Activated naive CD8-positive, alpha-beta T cell treated with anti-CD3 and anti-CD28 coated beads, Interleukin-2, amount 50 U/mL, for 16 hours (primary cell): ENCODE results near the gene HYDIN.
"Not testable (repeated sequence)": the region's sequence is repeated elsewhere in the genome, so short reads cannot be mapped to it uniquely, and the experiment has no call there.

Experiments used
- DNase-seq: peaks from one replicate; pipeline ENCODE4 v3.0.0-alpha.2; 2020; ENCODE audit warnings: low read depth, low spot score

HYDIN gene

GRCh38 chr16:71109656-71110208, 120.8 kb downstream of the HYDIN start:
- not testable (repeated sequence) for DNase-seq

GRCh38 chr16:71105881-71106280, 124.6 kb downstream of the HYDIN start:
- DNase-seq: not testable (repeated sequence)

GRCh38 chr16:71083573-71083972, 146.9 kb downstream of the HYDIN start:
- DNase-seq: not testable (repeated sequence)

GRCh38 chr16:71080777-71081176, 149.7 kb downstream of the HYDIN start:
- DNase-seq: not testable (repeated sequence)

- DNase-seq: not testable (repeated sequence)
Measured at GRCh38 chr16:71080262-71080661, 150.3 kb downstream of the HYDIN start.

GRCh38 chr16:71070651-71071050, 159.9 kb downstream of the HYDIN start:
- not testable (repeated sequence) for DNase-seq

GRCh38 chr16:71069842-71070241, 160.7 kb downstream of the HYDIN start:
- DNase-seq: not testable (repeated sequence)

GRCh38 chr16:71053897-71054609, 176.5 kb downstream of the HYDIN start:
- DNase-seq: not testable (repeated sequence)

- DNase-seq: not testable (repeated sequence)
Measured at GRCh38 chr16:71050307-71050706, 180.2 kb downstream of the HYDIN start.

- DNase-seq: not testable (repeated sequence)
Measured at GRCh38 chr16:71039368-71040111, 191.0 kb downstream of the HYDIN start.

GRCh38 chr16:71038421-71038820, 192.1 kb downstream of the HYDIN start:
- DNase-seq: not testable (repeated sequence)

GRCh38 chr16:71037987-71038386, 192.5 kb downstream of the HYDIN start:
- not testable (repeated sequence) for DNase-seq

- DNase-seq: not testable (repeated sequence)
Measured at GRCh38 chr16:71028032-71028727, 202.3 kb downstream of the HYDIN start.

GRCh38 chr16:71027511-71027910, 203.0 kb downstream of the HYDIN start:
- not testable (repeated sequence) for DNase-seq

- DNase-seq: not testable (repeated sequence)
Measured at GRCh38 chr16:71023851-71024439, 206.6 kb downstream of the HYDIN start.

GRCh38 chr16:71021961-71022537, 208.5 kb downstream of the HYDIN start:
- DNase-seq: not testable (repeated sequence)

GRCh38 chr16:71019067-71019682, 211.3 kb downstream of the HYDIN start:
- DNase-seq: not testable (repeated sequence)

GRCh38 chr16:71015419-71015818, 215.1 kb downstream of the HYDIN start:
- not testable (repeated sequence) for DNase-seq

- DNase-seq: not testable (repeated sequence)
Measured at GRCh38 chr16:71009440-71010223, 220.9 kb downstream of the HYDIN start.

- DNase-seq: not testable (repeated sequence)
Measured at GRCh38 chr16:71006516-71006915, 224.0 kb downstream of the HYDIN start.
